Endothelial cell of umbilical vein (primary cell): ENCODE measurements around the gene FBXO48. TPM values are rescaled to one million over a fixed set of nuclear protein-coding genes. Genes with fewer than 3 reads are reported as not detected.

Experiments used
- BruUV-seq: library from RNA; stranded (reverse); fragments of 400-500 nt; replicated peaks from 2 replicates; lab custom pipeline; 2021; lab: Mats Ljungman, UMichigan
- CTCF ChIA-PET: fragments of 300-600, 350-600 bp; sonication (Branson Sonifier 250); formaldehyde crosslinking; loops from one replicate; lab custom pipeline; 2021; ENCODE audit warnings: antibody characterized with exemption, inconsistent platforms; lab: Charles Lee
- POLR2A ChIA-PET: fragments of 300-600, 350-600 bp; sonication (Branson Sonifier 250); formaldehyde crosslinking; loops from one replicate; lab custom pipeline; 2021; ENCODE audit warnings: antibody characterized with exemption, inconsistent platforms; lab: Charles Lee
- DNase-seq: peaks from one replicate; pipeline ENCODE4 v3.0.0-alpha.2; 2011; ENCODE audit warnings: low read depth, low spot score
- FAIRE-seq: peaks from 2 replicates; lab custom pipeline; 2011; peaks lifted over from hg19 to GRCh38; lab: Jason Lieb, UNC
- H2AFZ ChIP-seq: 2 replicates; pipeline ENCODE4 v1.6.0; 2012; ENCODE audit warnings: low read depth, low read length, control low read depth, inconsistent platforms
- H3K27ac ChIP-seq: 2 replicates; pipeline ENCODE4 v1.5.1; 2011; ENCODE audit warnings: low read depth, mild to moderate bottlenecking, control low read depth, low read length, moderate library complexity; ENCODE audit not compliant: insufficient read depth
- H3K27me3 ChIP-seq, 2 experiments: 2 replicates each; pipeline versions ENCODE4 v1.6.0 to v1.6.1; 2011; ENCODE audit warnings: low read length in 2 of 2, mixed read lengths in 1 of 2; ENCODE audit not compliant: control insufficient read depth in 2 of 2, insufficient read depth in 2 of 2
- H3K36me3 ChIP-seq, 2 experiments: 2 replicates in 1 of 2; 3 replicates in 1 of 2; pipeline ENCODE4 v1.5.1; 2011; ENCODE audit warnings: low read length in 2 of 2, mild to moderate bottlenecking in 1 of 2, moderate library complexity in 1 of 2; ENCODE audit not compliant: control insufficient read depth in 2 of 2, insufficient read depth in 2 of 2; ENCODE audit errors: extremely low read depth in 1 of 2
- H3K4me1 ChIP-seq: 3 replicates; pipeline ENCODE4 v1.5.1; 2011; ENCODE audit warnings: mild to moderate bottlenecking, low read length; ENCODE audit not compliant: control insufficient read depth, insufficient read depth; ENCODE audit errors: extremely low read depth
- H3K4me2 ChIP-seq: 2 replicates; pipeline ENCODE4 v1.6.1; 2011; ENCODE audit warnings: low read length, control low read depth, mixed read lengths; ENCODE audit not compliant: insufficient read depth
- H3K4me3 ChIP-seq, 3 experiments: fragments of 200-600 bp in 1 of 3; sonication (generic), shearing (Covaris generic) in 1 of 3; replicated peaks in 1 of 3; 2 replicates each; pipeline ENCODE4 v1.5.1; 2011 to 2016; ENCODE audit warnings: control low read depth in 3 of 3, low read length in 3 of 3, mild to moderate bottlenecking in 2 of 3, inconsistent platforms in 1 of 3, low read depth in 1 of 3, moderate library complexity in 1 of 3; ENCODE audit not compliant: insufficient read depth in 1 of 3
- H3K79me2 ChIP-seq: 2 replicates; pipeline ENCODE4 v1.6.0; 2012; ENCODE audit warnings: low read length, inconsistent platforms; ENCODE audit not compliant: control insufficient read depth, insufficient read depth
- H3K9ac ChIP-seq: replicated peaks from 2 replicates; pipeline ENCODE3; 2011; ENCODE audit warnings: low read length, control low read depth; ENCODE audit not compliant: insufficient read depth; ENCODE audit errors: extremely low read depth
- H3K9me1 ChIP-seq: replicated peaks from 3 replicates; pipeline ENCODE4 v1.6.0; 2011; ENCODE audit warnings: mild to moderate bottlenecking, low read length; ENCODE audit not compliant: control insufficient read depth, insufficient read depth; ENCODE audit errors: extremely low read depth
- H3K9me3 ChIP-seq: replicated peaks from 2 replicates; pipeline ENCODE4 v1.5.1; 2012; ENCODE audit warnings: low read length, inconsistent platforms; ENCODE audit not compliant: control insufficient read depth, insufficient read depth
- H4K20me1 ChIP-seq: replicated peaks from 2 replicates; pipeline ENCODE3; 2011; ENCODE audit warnings: mild to moderate bottlenecking, low read length; ENCODE audit not compliant: control insufficient read depth, insufficient read depth; ENCODE audit errors: extremely low read depth
- CTCF ChIP-seq, 2 donors: IDR thresholded peaks; 1 replicate in 1 of 2; 2 replicates in 1 of 2; pipeline ENCODE4 v1.5.1; 2011; ENCODE audit warnings: low read length in 2 of 2, mild to moderate bottlenecking in 2 of 2, moderate library complexity in 2 of 2, control low read depth in 1 of 2, inconsistent platforms in 1 of 2, low read depth in 1 of 2; ENCODE audit not compliant: insufficient read depth in 1 of 2; ENCODE audit errors: extremely low read depth in 1 of 2
- FOS ChIP-seq: IDR thresholded peaks from 2 replicates; pipeline ENCODE4 v1.6.1; 2011; ENCODE audit warnings: mild to moderate bottlenecking, low read length, moderate library complexity, borderline replicate concordance; ENCODE audit not compliant: insufficient read depth
- GATA2 ChIP-seq: IDR thresholded peaks from 2 replicates; pipeline ENCODE4 v1.7.0; 2011; ENCODE audit warnings: low read depth, mild to moderate bottlenecking, moderate library complexity, mixed read lengths, low read length; ENCODE audit not compliant: insufficient read length, insufficient read depth
- MAX ChIP-seq: IDR thresholded peaks from 2 replicates; pipeline ENCODE4 v1.6.1; 2011; ENCODE audit not compliant: insufficient read depth, insufficient read length
- POLR2A ChIP-seq: IDR thresholded peaks from 2 replicates; pipeline ENCODE4 v1.6.1; 2012; ENCODE audit warnings: low read depth, mild to moderate bottlenecking, control low read depth, low read length
- POLR2AphosphoS5 ChIP-seq: IDR thresholded peaks from 2 replicates; pipeline ENCODE4 v1.6.1; 2012; ENCODE audit warnings: low read depth, mild to moderate bottlenecking, control low read depth, low read length, moderate library complexity; ENCODE audit not compliant: insufficient read depth
- dilution Hi-C: fragments of 300-500 bp; cut with MboI; formaldehyde crosslinking; loops from one replicate; pipeline ENCODE4 v1.15.0; 2019; ENCODE audit warnings: low sequenced_read_pairs; ENCODE audit not compliant: extremely low pct_ligation_motif_present
- intact Hi-C: fragments of 100-400 bp; cut with micrococcal nuclease; formaldehyde crosslinking; loops from one replicate; pipeline ENCODE4 v1.10.0; 2022
- polyA plus RNA-seq, 4 experiments: library from polyadenylated mRNA; depleted of rRNA in 3 of 4; stranded (reverse) in 3 of 4; unstranded in 1 of 4; fragments of >200 nt; gene quantifications; 2 replicates each; pipeline versions ENCODE4 v1.2.1 to v1.2.3, GENCODE V29; 2011 to 2012; ENCODE audit warnings: missing spikeins in 1 of 4
- total RNA-seq: library from RNA; stranded (reverse); gene quantifications from 2 replicates; pipeline ENCODE4 v1.2.3, GENCODE V29; 2021

The FBXO48 gene
- total and polyA plus RNA-seq, 2 donors (not counting 3 experiments of a cell fraction or from before 2014, with no cell fraction given) = 0.46 to 0.73 TPM

GRCh38 chr2:68431316-68431972 is 35.6 kb downstream of the FBXO48 start:
- Histone ChIP-seq H2AFZ (no peak overlapping the region), H3K9ac (no peak overlapping the region), H3K4me1 (no peaks in the 10 kb centered on the region), H3K4me3 (no peak overlapping the region), H3K9me1 (no peaks in the 10 kb centered on the region), H3K79me2 (no peaks in the 10 kb centered on the region), H3K27me3 (peaks cover 9 to 16% of the 10 kb centered on the region in 2 experiments), H3K4me2 (no peak overlapping the region), H3K27ac (no peak overlapping the region), H3K36me3 (no peaks in the 10 kb centered on the region), H4K20me1 (no peaks in the 10 kb centered on the region), H3K9me3 (no peaks in the 10 kb centered on the region)
- BruUV-seq = no TSS peak
- FAIRE-seq = no peak
- ChIA-PET CTCF (interaction anchor here (0.9 to 1.9 kb wide), 2 partner anchors 10 to 42 kb away, joined by 3 to 23 read pairs; no protein-coding TSS in a partner anchor), POLR2A (no interaction called here)
- TF ChIP-seq GATA2 = no peak
- no peak for TF ChIP-seq FOS
- TF ChIP-seq POLR2AphosphoS5 = no peak
- no peak for TF ChIP-seq POLR2A
- TF ChIP-seq CTCF (IDR thresholded peaks at IDR 0.05; ENCODE audit: extremely low read depth in 1 of 2, insufficient read depth in 1 of 2, low read depth in 1 of 2, low read length in 2 of 2) = no peak
- no peak for TF ChIP-seq MAX
- DNase-seq = no peak
- dilution Hi-C loops = no loop called here
- intact Hi-C loops = no loop called here
